ENCODE results near the gene ANKRD6.

Gene ANKRD6

GRCh38 chr6:89527634-89528033 lies 94.7 kb downstream of the ANKRD6 start:
- no peaks in the 10 kb centered on the region for H3K27me3 ChIP-seq (replicated peaks)
- H3K27ac ChIP-seq, result no peak overlapping the region
- in situ Hi-C loops (cut with HindIII; ENCODE audit: low pct_ligation_motif_present, low sequenced_read_pairs), result no loop called here
- H3K4me3 ChIP-seq (ENCODE audit: low read depth, low read length), result no peak overlapping the region
- no peak for TF ChIP-seq CTCF (IDR thresholded peaks at IDR 0.05; ENCODE audit: low read depth, low read length, missing control alignments)
- H3K36me3 ChIP-seq (replicated peaks), result no peaks in the 10 kb centered on the region
- DNase-seq, result no peak

- Histone ChIP-seq H3K27ac (no peak overlapping the region), H3K27me3 (replicated peaks) (no peaks in the 10 kb centered on the region), H3K4me3 (ENCODE audit: low read depth, low read length) (no peak overlapping the region), H3K36me3 (replicated peaks) (no peaks in the 10 kb centered on the region)
- in situ Hi-C loops (cut with HindIII; ENCODE audit: low pct_ligation_motif_present, low sequenced_read_pairs), result no loop called here
- no peak for DNase-seq
- TF ChIP-seq CTCF (IDR thresholded peaks at IDR 0.05; ENCODE audit: low read depth, low read length, missing control alignments), result no peak
Measured at GRCh38 chr6:89528866-89529265, 95.9 kb downstream of the ANKRD6 start.

- H3K27ac ChIP-seq, result no peak overlapping the region
- H3K27me3 ChIP-seq (replicated peaks), result no peaks in the 10 kb centered on the region
- no peaks in the 10 kb centered on the region for H3K36me3 ChIP-seq (replicated peaks)
- no peak for DNase-seq
- TF ChIP-seq CTCF (IDR thresholded peaks at IDR 0.05; ENCODE audit: low read depth, low read length, missing control alignments), result no peak
- H3K4me3 ChIP-seq (ENCODE audit: low read depth, low read length), result no peak overlapping the region
- in situ Hi-C loops (cut with HindIII; ENCODE audit: low pct_ligation_motif_present, low sequenced_read_pairs), result no loop called here
Measured at GRCh38 chr6:89530982-89531381, 98.0 kb downstream of the ANKRD6 start.

- Histone ChIP-seq H3K27ac (no peak overlapping the region), H3K36me3 (replicated peaks) (no peaks in the 10 kb centered on the region), H3K27me3 (replicated peaks) (no peaks in the 10 kb centered on the region), H3K4me3 (ENCODE audit: low read depth, low read length) (no peak overlapping the region)
- DNase-seq, result no peak
- in situ Hi-C loops (cut with HindIII; ENCODE audit: low pct_ligation_motif_present, low sequenced_read_pairs), result no loop called here
- TF ChIP-seq CTCF (IDR thresholded peaks at IDR 0.05; ENCODE audit: low read depth, low read length, missing control alignments), result no peak
Measured at GRCh38 chr6:89536231-89536630, 103.3 kb downstream of the ANKRD6 start.

- DNase-seq, result no peak
- Histone ChIP-seq H3K4me3 (ENCODE audit: low read depth, low read length) (no peak overlapping the region), H3K27ac (no peak overlapping the region), H3K27me3 (replicated peaks) (no peaks in the 10 kb centered on the region), H3K36me3 (replicated peaks) (no peaks in the 10 kb centered on the region)
- TF ChIP-seq CTCF (IDR thresholded peaks at IDR 0.05; ENCODE audit: low read depth, low read length, missing control alignments), result no peak
- in situ Hi-C loops (cut with HindIII; ENCODE audit: low pct_ligation_motif_present, low sequenced_read_pairs), result no loop called here
Measured at GRCh38 chr6:89539779-89540178, 106.8 kb downstream of the ANKRD6 start.

- in situ Hi-C loops (cut with HindIII; ENCODE audit: low pct_ligation_motif_present, low sequenced_read_pairs), result no loop called here
Measured at GRCh38 chr6:89542081-89542857, 109.3 kb downstream of the ANKRD6 start.

More at GRCh38 chr6:89542081-89542857, 109.3 kb downstream of the ANKRD6 start:
- no peak overlapping the region for H3K4me3 ChIP-seq (ENCODE audit: low read depth, low read length)
- no peak for TF ChIP-seq CTCF (IDR thresholded peaks at IDR 0.05; ENCODE audit: low read depth, low read length, missing control alignments)
- no peak overlapping the region for H3K27ac ChIP-seq
- H3K36me3 ChIP-seq (replicated peaks), result no peaks in the 10 kb centered on the region
- H3K27me3 ChIP-seq (replicated peaks), result no peaks in the 10 kb centered on the region
- DNase-seq, result no peak

All from brain microvascular endothelial cell (primary cell).